ENCODE results near the gene BAIAP2L1. TPM values are rescaled to one million over a fixed set of nuclear protein-coding genes. Genes with fewer than 3 reads are reported as not detected.

BAIAP2L1 gene
- polyA plus RNA-seq, 4 donors: 23.8 to 51.4 (median 33.1) TPM

DNA sequence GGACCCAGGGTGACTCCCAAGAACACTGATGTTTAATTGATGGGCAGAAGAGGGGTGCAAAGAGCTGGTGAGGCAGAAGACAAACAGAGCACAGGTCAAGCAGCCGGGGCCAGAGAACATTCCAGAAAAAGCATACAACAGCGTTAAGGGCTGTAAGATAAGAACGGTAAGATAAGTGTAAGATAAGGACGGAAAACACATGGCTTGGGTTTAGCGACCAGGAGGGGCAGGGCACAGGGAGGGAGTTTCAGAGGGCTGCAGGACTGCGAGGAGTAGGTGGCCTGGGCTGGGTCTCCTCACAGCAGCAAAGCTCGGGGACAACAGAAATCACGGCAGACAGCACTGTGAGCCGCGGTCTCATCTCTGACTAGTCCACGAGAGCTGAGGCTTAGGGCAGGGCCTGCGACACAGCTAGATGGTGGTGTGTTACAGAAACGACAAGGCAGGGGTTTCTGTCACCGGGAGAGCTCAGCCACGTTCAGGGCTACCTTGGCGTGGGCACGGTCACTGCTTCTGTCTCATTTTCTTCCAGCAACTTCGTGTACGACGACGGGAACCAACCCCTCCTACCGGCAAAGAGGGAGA is 94.8 kb downstream of the BAIAP2L1 start:
- DNase-seq (peak in 1 of 2 donors; percentile 35), FAIRE-seq (no peak)
- peaks cover 0 to 8% (median 0%) of the 10 kb centered on the region in 3 donors for H3K4me1 ChIP-seq (ENCODE audit: control insufficient read depth in 3 of 3, insufficient read depth in 2 of 3, low read depth in 1 of 3, low read length in 2 of 3)
- peaks cover 2 to 77% (median 28%) of the 10 kb centered on the region in 3 donors for H3K36me3 ChIP-seq (ENCODE audit: control insufficient read depth in 3 of 3, insufficient read depth in 2 of 3, low read depth in 1 of 3, low read length in 3 of 3)
- no peak overlapping the region for H3K27ac ChIP-seq (ENCODE audit: low read depth in 1 of 3, low read length in 2 of 3)
- 64 to 77% (median 72%) methylated on average over 22 of the region's 22 CpGs for WGBS, 3 donors
- no peaks in the 10 kb centered on the region for H3K27me3 ChIP-seq (ENCODE audit: control insufficient read depth in 3 of 3, insufficient read depth in 3 of 3, low read length in 3 of 3)
- no peak overlapping the region for H3K4me3 ChIP-seq (ENCODE audit: low read depth in 1 of 3, low read length in 3 of 3)
- no peaks in the 10 kb centered on the region for H3K9me3 ChIP-seq (ENCODE audit: control insufficient read depth in 2 of 2, insufficient read depth in 1 of 2, low read depth in 1 of 2, low read length in 1 of 2)

DNA sequence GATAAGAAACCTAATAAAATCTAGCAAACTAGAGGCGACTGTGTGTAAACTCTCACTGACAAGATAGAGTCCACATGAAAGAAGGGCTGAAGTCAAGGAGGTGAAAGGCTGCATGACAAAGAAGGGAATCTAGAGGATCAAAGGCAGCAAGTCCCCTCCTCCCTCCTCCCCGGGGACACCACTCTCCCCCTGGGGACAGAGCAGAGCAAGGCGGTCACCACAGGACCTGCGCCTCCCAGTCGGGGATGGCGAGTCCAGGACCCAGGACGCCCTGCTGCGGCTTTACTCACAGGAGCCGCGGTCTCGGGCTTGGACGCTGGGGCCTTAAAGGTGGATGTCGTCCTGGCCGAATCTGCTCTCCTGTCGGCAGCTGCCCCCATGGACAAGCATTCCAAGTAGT is 97.0 kb downstream of the BAIAP2L1 start:
- Histone ChIP-seq H3K27me3 (ENCODE audit: control insufficient read depth in 3 of 3, insufficient read depth in 3 of 3, low read length in 3 of 3) (no peaks in the 10 kb centered on the region), H3K4me3 (ENCODE audit: low read depth in 1 of 3, low read length in 3 of 3) (no peak overlapping the region), H3K9me3 (ENCODE audit: control insufficient read depth in 2 of 2, insufficient read depth in 1 of 2, low read depth in 1 of 2, low read length in 1 of 2) (no peaks in the 10 kb centered on the region), H3K4me1 (ENCODE audit: control insufficient read depth in 3 of 3, insufficient read depth in 2 of 3, low read depth in 1 of 3, low read length in 2 of 3) (peaks cover 0 to 8% (median 0%) of the 10 kb centered on the region in 3 donors), H3K27ac (ENCODE audit: low read depth in 1 of 3, low read length in 2 of 3) (no peak overlapping the region), H3K36me3 (ENCODE audit: control insufficient read depth in 3 of 3, insufficient read depth in 2 of 3, low read depth in 1 of 3, low read length in 3 of 3) (peaks cover 2 to 80% (median 22%) of the 10 kb centered on the region in 3 donors)
- FAIRE-seq (no peak), DNase-seq (peak in 1 of 2 donors; percentile 18)
- 82 to 90% (median 85%) methylated on average over 15 of the region's 15 CpGs for WGBS, 3 donors

DNA sequence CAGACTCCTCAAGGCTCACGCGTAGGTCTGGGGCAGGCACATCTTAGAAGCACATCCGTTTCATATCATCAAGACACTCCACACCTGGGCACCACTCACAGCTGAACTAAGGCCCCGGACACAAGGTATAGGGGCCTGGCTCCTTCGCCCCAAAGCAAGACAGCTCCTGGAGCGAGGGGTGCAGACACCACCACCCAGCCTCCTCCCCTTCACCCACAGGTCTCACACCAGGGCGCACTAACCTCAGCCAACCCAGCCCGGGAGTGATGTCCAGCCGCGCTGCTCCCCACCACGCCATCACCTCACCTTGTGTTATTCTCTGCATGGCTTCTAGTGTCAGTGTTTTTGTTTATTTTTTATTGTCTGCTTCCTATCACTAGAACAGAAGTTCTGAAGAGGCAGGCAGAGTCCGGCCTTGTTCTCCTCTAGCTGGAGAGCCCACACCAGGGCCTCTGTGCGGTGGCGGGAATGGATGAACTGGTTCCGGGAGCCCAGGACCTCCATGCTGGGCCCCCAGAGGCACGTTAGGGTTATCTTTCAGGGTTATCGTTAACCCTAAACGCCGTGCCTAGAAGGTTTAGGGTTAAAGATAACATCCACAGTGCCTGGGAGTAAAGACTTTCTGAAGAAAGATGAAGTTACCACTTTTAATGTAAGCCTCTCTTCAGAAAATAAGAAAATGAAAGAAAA is 97.6 kb downstream of the BAIAP2L1 start:
- Histone ChIP-seq H3K9me3 (ENCODE audit: control insufficient read depth in 2 of 2, insufficient read depth in 1 of 2, low read depth in 1 of 2, low read length in 1 of 2) (no peaks in the 10 kb centered on the region), H3K36me3 (ENCODE audit: control insufficient read depth in 3 of 3, insufficient read depth in 2 of 3, low read depth in 1 of 3, low read length in 3 of 3) (peaks cover 2 to 74% (median 21%) of the 10 kb centered on the region in 3 donors), H3K4me3 (ENCODE audit: low read depth in 1 of 3, low read length in 3 of 3) (no peak overlapping the region), H3K27ac (ENCODE audit: low read depth in 1 of 3, low read length in 2 of 3) (no peak overlapping the region), H3K27me3 (ENCODE audit: control insufficient read depth in 3 of 3, insufficient read depth in 3 of 3, low read length in 3 of 3) (no peaks in the 10 kb centered on the region), H3K4me1 (ENCODE audit: control insufficient read depth in 3 of 3, insufficient read depth in 2 of 3, low read depth in 1 of 3, low read length in 2 of 3) (peaks cover 0 to 8% (median 0%) of the 10 kb centered on the region in 3 donors)
- no peak for DNase-seq
- 89 to 94% (median 93%) methylated on average over 19 of the region's 19 CpGs for WGBS, 3 donors
- FAIRE-seq: no peak

DNA sequence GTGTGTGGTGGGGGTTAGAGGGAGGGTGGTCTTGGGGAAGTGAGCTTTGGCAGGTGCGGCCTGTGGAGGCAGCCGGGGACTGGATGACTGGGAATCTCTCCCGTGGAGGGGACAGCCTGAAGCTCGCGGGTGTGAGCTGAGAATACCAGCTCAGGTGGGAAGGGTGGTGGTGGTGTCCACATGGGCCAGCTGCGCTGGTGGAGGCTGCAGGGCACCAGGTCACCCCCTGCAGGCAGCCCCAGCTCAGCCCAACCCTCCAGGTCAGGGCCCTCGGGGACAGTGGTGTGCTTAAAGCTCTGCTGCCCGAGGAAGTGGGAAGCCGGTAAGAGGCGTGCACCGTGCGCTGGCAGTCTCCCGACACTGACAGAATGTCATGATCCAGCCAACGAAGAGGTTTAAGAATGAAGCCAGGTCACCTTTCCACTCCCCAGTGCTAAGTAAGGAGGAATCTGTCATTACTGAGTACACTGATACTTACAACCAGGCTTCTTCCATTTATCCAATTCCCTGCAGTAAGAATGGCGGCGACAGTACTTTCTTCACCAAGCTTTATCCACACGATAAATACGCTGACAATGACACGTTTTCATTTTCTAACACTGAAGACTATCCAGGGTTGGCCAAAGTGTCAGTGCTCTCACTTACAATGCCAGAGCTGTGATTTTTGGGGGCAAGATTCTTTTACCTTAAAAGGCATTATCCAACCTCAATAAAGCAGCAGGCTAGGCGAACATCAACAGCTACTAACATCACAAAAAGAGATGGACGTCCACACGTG is 99.0 kb downstream of the BAIAP2L1 start:
- H3K36me3 ChIP-seq (ENCODE audit: control insufficient read depth in 3 of 3, insufficient read depth in 2 of 3, low read depth in 1 of 3, low read length in 3 of 3): peaks cover 2 to 72% (median 15%) of the 10 kb centered on the region in 3 donors
- WGBS, 3 donors: 89 to 96% (median 93%) methylated on average over 21 to 22 of the region's 22 CpGs
- no peak for FAIRE-seq

DNA sequence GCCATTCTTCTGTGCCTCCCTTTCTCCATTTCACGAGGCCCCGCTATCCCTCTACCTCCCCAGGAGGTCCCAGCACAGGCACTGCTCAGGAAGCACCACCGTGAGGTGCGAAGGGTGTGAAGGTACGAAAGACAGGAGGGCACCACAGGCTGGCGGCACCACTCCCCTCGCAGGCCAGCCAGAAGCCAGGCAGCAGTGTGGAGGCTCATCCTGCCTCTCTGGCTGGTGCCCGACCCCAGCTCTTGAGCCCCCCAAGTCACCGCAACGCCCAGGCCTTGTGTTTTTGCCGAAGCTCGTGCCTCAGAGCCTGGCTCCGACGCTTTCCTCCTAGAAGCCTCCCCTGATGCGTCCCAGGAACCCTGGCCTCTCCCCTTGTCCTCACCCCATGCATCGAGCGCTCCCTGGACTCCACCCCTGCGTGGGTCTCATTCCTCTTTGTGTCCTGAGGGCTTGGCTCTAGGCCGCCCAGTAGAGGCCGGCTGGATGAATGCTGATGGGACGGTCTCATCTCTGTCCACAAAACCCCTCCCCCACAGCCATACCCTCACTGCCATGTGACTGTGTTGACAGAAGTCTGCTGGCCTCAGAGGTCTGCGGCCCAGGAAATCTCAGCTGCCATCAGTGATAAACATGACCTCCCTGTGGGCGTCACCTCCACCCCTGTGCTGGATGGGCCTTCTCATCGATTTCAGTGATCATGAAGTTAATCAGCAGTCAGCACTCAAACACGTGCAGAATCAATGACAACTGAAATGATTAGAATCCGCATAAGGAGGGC is 100.1 kb downstream of the BAIAP2L1 start:
- H3K27ac ChIP-seq (ENCODE audit: low read depth in 1 of 3, low read length in 2 of 3): no peak overlapping the region
- H3K27me3 ChIP-seq (ENCODE audit: control insufficient read depth in 3 of 3, insufficient read depth in 3 of 3, low read length in 3 of 3): no peaks in the 10 kb centered on the region
- no peaks in the 10 kb centered on the region for H3K9me3 ChIP-seq (ENCODE audit: control insufficient read depth in 2 of 2, insufficient read depth in 1 of 2, low read depth in 1 of 2, low read length in 1 of 2)
- DNase-seq (no peak), FAIRE-seq (no peak)
- peaks cover 0 to 4% (median 0%) of the 10 kb centered on the region in 3 donors for H3K4me1 ChIP-seq (ENCODE audit: control insufficient read depth in 3 of 3, insufficient read depth in 2 of 3, low read depth in 1 of 3, low read length in 2 of 3)
- no peak overlapping the region for H3K4me3 ChIP-seq (ENCODE audit: low read depth in 1 of 3, low read length in 3 of 3)
- H3K36me3 ChIP-seq (ENCODE audit: control insufficient read depth in 3 of 3, insufficient read depth in 2 of 3, low read depth in 1 of 3, low read length in 3 of 3): peaks cover 3 to 71% (median 17%) of the 10 kb centered on the region in 3 donors
- 83 to 92% (median 91%) methylated on average over 26 of the region's 26 CpGs for WGBS, 3 donors

More for the DNA sequence above, 99.0 kb downstream of the BAIAP2L1 start:
- H3K9me3 ChIP-seq (ENCODE audit: control insufficient read depth in 2 of 2, insufficient read depth in 1 of 2, low read depth in 1 of 2, low read length in 1 of 2): no peaks in the 10 kb centered on the region
- no peaks in the 10 kb centered on the region for H3K27me3 ChIP-seq (ENCODE audit: control insufficient read depth in 3 of 3, insufficient read depth in 3 of 3, low read length in 3 of 3)
- no peak overlapping the region for H3K4me3 ChIP-seq (ENCODE audit: low read depth in 1 of 3, low read length in 3 of 3)
- H3K27ac ChIP-seq (ENCODE audit: low read depth in 1 of 3, low read length in 2 of 3): no peak overlapping the region
- peaks cover 0 to 8% (median 0%) of the 10 kb centered on the region in 3 donors for H3K4me1 ChIP-seq (ENCODE audit: control insufficient read depth in 3 of 3, insufficient read depth in 2 of 3, low read depth in 1 of 3, low read length in 2 of 3)
- no peak for DNase-seq

DNA sequence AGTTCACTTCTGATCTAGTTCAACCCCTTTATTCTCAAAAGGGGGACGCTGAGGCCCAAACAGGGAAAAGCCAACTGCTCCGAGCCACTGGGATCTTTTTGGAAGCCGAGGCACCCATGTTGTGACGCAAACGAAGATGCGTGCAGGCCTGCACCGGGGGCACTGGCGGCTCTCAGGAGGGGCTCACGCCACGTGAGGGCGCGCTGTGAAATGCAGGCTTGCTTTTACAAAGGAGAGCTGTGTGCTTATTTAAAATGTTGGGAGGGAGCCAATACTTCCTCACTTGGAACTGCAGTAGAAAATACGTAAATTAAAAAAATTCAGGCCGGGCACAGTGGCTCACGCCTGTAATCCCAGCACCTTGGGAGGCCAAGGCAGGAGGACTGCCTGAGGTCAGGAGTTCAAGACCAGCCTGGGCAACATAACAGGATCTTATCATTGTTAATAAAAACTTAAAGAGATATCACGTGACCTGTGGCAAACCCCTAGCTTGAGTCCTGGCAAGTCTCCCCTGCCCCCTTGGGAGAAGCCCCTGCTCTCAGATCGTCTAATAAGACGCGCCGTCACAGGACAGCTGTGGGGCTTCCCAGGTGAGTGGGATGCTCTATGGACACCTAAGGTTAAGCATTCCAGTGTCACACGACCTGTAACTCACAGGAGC is 103.1 kb downstream of the BAIAP2L1 start:
- Histone ChIP-seq H3K4me3 (ENCODE audit: low read depth in 1 of 3, low read length in 3 of 3) (no peak overlapping the region), H3K27me3 (ENCODE audit: control insufficient read depth in 3 of 3, insufficient read depth in 3 of 3, low read length in 3 of 3) (no peaks in the 10 kb centered on the region), H3K36me3 (ENCODE audit: control insufficient read depth in 3 of 3, insufficient read depth in 2 of 3, low read depth in 1 of 3, low read length in 3 of 3) (peaks cover 3 to 76% (median 8%) of the 10 kb centered on the region in 3 donors), H3K9me3 (ENCODE audit: control insufficient read depth in 2 of 2, insufficient read depth in 1 of 2, low read depth in 1 of 2, low read length in 1 of 2) (no peaks in the 10 kb centered on the region), H3K4me1 (ENCODE audit: control insufficient read depth in 3 of 3, insufficient read depth in 2 of 3, low read depth in 1 of 3, low read length in 2 of 3) (no peaks in the 10 kb centered on the region), H3K27ac (ENCODE audit: low read depth in 1 of 3, low read length in 2 of 3) (no peak overlapping the region)
- 83 to 84% (median 84%) methylated on average over 21 of the region's 21 CpGs for WGBS, 3 donors
- DNase-seq (no peak), FAIRE-seq (no peak)

DNA sequence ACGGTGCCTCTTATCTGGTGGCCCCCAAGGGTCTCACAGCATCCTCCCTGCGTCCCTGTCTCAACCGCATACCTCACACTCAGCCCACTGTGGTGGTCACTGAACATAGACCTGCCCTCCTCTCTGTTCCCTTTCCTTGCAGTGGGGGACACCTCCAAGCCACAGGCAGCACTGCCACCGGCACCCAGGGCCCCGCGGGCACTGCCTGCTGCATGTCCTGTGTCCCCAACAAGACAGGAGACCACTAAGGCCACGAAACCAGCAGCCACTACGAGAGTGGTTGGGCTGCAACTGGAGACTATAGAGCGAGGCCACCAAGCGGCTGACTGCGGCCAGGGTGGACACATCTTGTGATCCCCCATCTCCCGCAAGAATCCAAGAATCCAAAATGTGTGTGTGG is 104.1 kb downstream of the BAIAP2L1 start:
- no peak for DNase-seq
- Histone ChIP-seq H3K9me3 (ENCODE audit: control insufficient read depth in 2 of 2, insufficient read depth in 1 of 2, low read depth in 1 of 2, low read length in 1 of 2) (no peaks in the 10 kb centered on the region), H3K4me3 (ENCODE audit: low read depth in 1 of 3, low read length in 3 of 3) (no peak overlapping the region), H3K4me1 (ENCODE audit: control insufficient read depth in 3 of 3, insufficient read depth in 2 of 3, low read depth in 1 of 3, low read length in 2 of 3) (no peaks in the 10 kb centered on the region), H3K36me3 (ENCODE audit: control insufficient read depth in 3 of 3, insufficient read depth in 2 of 3, low read depth in 1 of 3, low read length in 3 of 3) (peaks cover 6 to 79% (median 9%) of the 10 kb centered on the region in 3 donors), H3K27me3 (ENCODE audit: control insufficient read depth in 3 of 3, insufficient read depth in 3 of 3, low read length in 3 of 3) (no peaks in the 10 kb centered on the region), H3K27ac (ENCODE audit: low read depth in 1 of 3, low read length in 2 of 3) (no peak overlapping the region)
- WGBS, 3 donors: 85 to 92% (median 89%) methylated on average over 12 of the region's 12 CpGs
- FAIRE-seq: no peak

Data from small intestine (tissue), 7 donors.